Measurements from ENCODE around the gene BMP5. TPM values are rescaled to one million over a fixed set of nuclear protein-coding genes. Genes with fewer than 3 reads are reported as not detected.
A peak's percentile ranks its signal among the peaks of the same experiment; 100 is the strongest.

The BMP5 gene
- total and polyA plus RNA-seq, 2 of the 8 experiments (the other 6 are each of a cell fraction or from before 2014, with no cell fraction given) = 0.02 TPM; not detected in 1

DNA sequence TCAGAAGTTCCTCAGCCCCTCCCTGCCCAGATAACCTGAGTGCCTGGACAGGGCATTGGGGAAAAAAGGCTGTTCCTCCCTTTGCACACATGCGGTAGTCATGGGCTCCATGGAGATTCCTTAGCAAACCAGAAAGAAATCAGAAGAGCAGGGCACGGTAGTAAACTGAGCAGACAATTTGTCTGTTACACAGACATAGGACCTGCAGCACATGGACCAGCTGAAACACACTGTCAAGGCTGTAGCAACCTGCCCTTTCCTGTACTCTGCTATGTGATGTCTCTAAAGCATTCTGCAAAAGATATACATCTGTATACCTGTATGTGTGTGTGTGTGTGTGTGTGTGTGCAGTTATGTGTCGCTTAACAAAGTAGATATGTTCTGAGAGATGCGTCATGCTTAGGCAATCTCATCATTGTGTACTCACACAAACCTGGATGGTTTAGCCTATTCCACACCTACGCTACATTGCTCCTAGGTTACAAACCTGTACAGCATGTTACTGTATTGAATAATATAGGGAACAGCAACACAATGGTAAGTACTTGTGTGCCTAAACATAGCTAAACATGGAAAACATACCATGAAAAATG lies 44.4 kb upstream of the BMP5 start:
- Histone ChIP-seq H3K18ac (ENCODE audit: extremely low read depth, low read length) (no peak overlapping the region), H3K4ac (replicated peaks; ENCODE audit: insufficient read length, low read depth, low read length) (no peak overlapping the region), H3K23me2 (ENCODE audit: low read depth, low read length) (no peaks in the 10 kb centered on the region), H2BK20ac (ENCODE audit: low read length) (no peak overlapping the region), H3K23ac (ENCODE audit: insufficient read length) (no peak overlapping the region), H3K4me3 (ENCODE audit: extremely low read depth in 1 of 4, insufficient read depth in 2 of 4, low read depth in 3 of 4, low read length in 4 of 4) (no peak overlapping the region), H3K27ac (ENCODE audit: low read depth, low read length) (no peak overlapping the region), H3K9ac (replicated peaks in 1 of 4; ENCODE audit: extremely low read depth in 1 of 4, low read depth in 3 of 4, low read length in 3 of 4) (peak overlapping the region in 1 of 4 experiments; percentile 49; a peak in 1 of 7 replicates), H2BK15ac (ENCODE audit: low read length) (no peak overlapping the region), H3K4me2 (ENCODE audit: insufficient read depth in 1 of 2, low read depth in 2 of 2, low read length in 2 of 2) (no peak overlapping the region), H2BK12ac (ENCODE audit: low read depth, low read length) (no peak overlapping the region), H2BK120ac (replicated peaks; ENCODE audit: low read depth, low read length) (no peak overlapping the region), H4K5ac (ENCODE audit: insufficient read length, low read depth, low read length) (no peak overlapping the region), H2AK5ac (ENCODE audit: low read depth, low read length) (no peak overlapping the region), H3K4me1 (replicated peaks in 1 of 4; ENCODE audit: control insufficient read depth in 3 of 4, insufficient read depth in 4 of 4, low read length in 3 of 4) (no peaks in the 10 kb centered on the region), H2AFZ (ENCODE audit: low read length) (peak overlapping the region; percentile 85), H4K91ac (replicated peaks; ENCODE audit: insufficient read length, low read length) (no peak overlapping the region), H3K36me3 (ENCODE audit: control insufficient read depth in 2 of 4, insufficient read depth in 4 of 4, low read length in 3 of 4) (no peaks in the 10 kb centered on the region), H3K56ac (replicated peaks; ENCODE audit: insufficient read length, low read depth, low read length) (no peak overlapping the region), H4K8ac (ENCODE audit: extremely low read depth, insufficient read depth, low read length) (no peak overlapping the region), H3K9me3 (ENCODE audit: insufficient read depth in 2 of 2, low read depth in 1 of 2, low read length in 1 of 2) (no peaks in the 10 kb centered on the region), H2BK5ac (ENCODE audit: low read depth, low read length) (no peak overlapping the region), H3K14ac (ENCODE audit: insufficient read length) (no peak overlapping the region), H3K79me1 (ENCODE audit: low read depth, low read length) (no peaks in the 10 kb centered on the region), H4K20me1 (replicated peaks in 1 of 2; ENCODE audit: control insufficient read depth in 1 of 2, insufficient read depth in 2 of 2, low read length in 2 of 2) (no peaks in the 10 kb centered on the region), H3K27me3 (replicated peaks in 1 of 4; ENCODE audit: control insufficient read depth in 3 of 4, extremely low read depth in 1 of 4, insufficient read depth in 3 of 4, low read length in 3 of 4) (no peaks in the 10 kb centered on the region), H3K79me2 (ENCODE audit: control insufficient read depth in 1 of 2, insufficient read depth in 2 of 2, low read length in 2 of 2) (no peaks in the 10 kb centered on the region)
- ChIA-PET POLR2A (ENCODE audit: partially characterized antibody) (no interaction called here), CTCF (ENCODE audit: partially characterized antibody) (no interaction called here)
- no peak for DNase-seq (ENCODE audit: low read depth in 1 of 2, low spot score in 2 of 2)
- no peak for FAIRE-seq
- 73% methylated on average over 5 of the region's 5 CpGs; no CpG with 5 or more reads in 1 of the 2 experiments for WGBS, 2 experiments (ENCODE audit: extremely low coverage in 1 of 2, insufficient coverage in 1 of 2, insufficient read length in 1 of 2, insufficient replicate concordance in 2 of 2, low coverage in 1 of 2, low lambda C conversion rate in 2 of 2, missing lambda C conversion rate in 1 of 2)
- TF ChIP-seq, protein P1, sequence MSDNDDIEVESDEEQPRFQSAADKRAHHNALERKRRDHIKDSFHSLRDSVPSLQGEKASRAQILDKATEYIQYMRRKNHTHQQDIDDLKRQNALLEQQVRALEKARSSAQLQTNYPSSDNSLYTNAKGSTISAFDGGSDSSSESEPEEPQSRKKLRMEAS (IDR thresholded peaks at IDR 0.05) = no peak
- TF ChIP-seq TAF7 (optimal IDR thresholded peaks at IDR 0.05; ENCODE audit: borderline replicate concordance, low read depth, low read length) = no peak
- no peak for TF ChIP-seq FOSL1 (IDR thresholded peaks at IDR 0.05; ENCODE audit: insufficient read depth, low read depth, low read length)
- no peak for TF ChIP-seq POLR2AphosphoS5 (IDR thresholded peaks at IDR 0.05; ENCODE audit: low read depth, low read length)
- TF ChIP-seq HDAC6 (IDR thresholded peaks at IDR 0.05; ENCODE audit: low read depth, low read length) = no peak
